Measurements from ENCODE around the gene PLB1.

DNA sequence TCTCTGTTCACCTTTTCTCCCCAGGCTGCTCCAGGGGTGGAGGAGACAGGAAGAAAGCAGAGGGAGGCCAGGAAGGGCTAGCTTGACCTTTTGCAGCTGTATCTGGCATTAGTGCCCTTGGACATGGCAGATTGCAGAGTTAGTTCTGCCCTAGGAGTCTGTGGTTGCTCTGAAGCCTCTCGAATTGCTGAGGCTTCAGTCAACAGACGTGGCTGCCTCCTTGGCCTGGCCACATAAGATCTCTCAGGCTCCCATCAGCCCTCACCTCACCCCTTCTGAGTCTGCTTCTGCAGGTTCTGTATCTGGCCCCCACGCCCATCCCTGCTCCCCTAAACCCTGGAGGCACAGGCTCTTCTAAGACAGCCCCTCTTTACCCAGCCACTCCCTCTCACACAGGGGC lies 18.2 kb upstream of the PLB1 start:
- no peak for TF ChIP-seq EZH2phosphoT487 (IDR thresholded peaks at IDR 0.05; ENCODE audit: borderline replicate concordance, low read depth, low read length)
- TF ChIP-seq, protein P1, sequence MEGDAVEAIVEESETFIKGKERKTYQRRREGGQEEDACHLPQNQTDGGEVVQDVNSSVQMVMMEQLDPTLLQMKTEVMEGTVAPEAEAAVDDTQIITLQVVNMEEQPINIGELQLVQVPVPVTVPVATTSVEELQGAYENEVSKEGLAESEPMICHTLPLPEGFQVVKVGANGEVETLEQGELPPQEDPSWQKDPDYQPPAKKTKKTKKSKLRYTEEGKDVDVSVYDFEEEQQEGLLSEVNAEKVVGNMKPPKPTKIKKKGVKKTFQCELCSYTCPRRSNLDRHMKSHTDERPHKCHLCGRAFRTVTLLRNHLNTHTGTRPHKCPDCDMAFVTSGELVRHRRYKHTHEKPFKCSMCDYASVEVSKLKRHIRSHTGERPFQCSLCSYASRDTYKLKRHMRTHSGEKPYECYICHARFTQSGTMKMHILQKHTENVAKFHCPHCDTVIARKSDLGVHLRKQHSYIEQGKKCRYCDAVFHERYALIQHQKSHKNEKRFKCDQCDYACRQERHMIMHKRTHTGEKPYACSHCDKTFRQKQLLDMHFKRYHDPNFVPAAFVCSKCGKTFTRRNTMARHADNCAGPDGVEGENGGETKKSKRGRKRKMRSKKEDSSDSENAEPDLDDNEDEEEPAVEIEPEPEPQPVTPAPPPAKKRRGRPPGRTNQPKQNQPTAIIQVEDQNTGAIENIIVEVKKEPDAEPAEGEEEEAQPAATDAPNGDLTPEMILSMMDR (conservative IDR thresholded peaks at IDR 0.05; ENCODE audit: low read length): no peak
